Omental fat pad (tissue), 4 donors: ENCODE data around the gene ELMOD2. TPM values are rescaled to one million over a fixed set of nuclear protein-coding genes. Genes with fewer than 3 reads are reported as not detected.
"Not testable (repeated sequence)": the region's sequence is repeated elsewhere in the genome, so short reads cannot be mapped to it uniquely, and the experiment has no call there.

ENCODE experiments used
- ATAC-seq: fragments of 150-250 bp; one replicate; pipeline ENCODE4 v1.9.1; 2016; ENCODE audit warnings: mild to moderate bottlenecking, moderate library complexity; ENCODE audit not compliant: low FRiP score
- DNase-seq: peaks from one replicate; pipeline ENCODE4 v3.0.0-alpha.2; 2019; ENCODE audit warnings: low spot score
- CTCF ChIP-seq, 3 donors: fragments of 450-650 bp; IDR thresholded peaks; one replicate each; pipeline ENCODE4 v1.5.1; 2016 to 2017; ENCODE audit warnings: antibody characterized with exemption in 3 of 3, mild to moderate bottlenecking in 3 of 3, moderate library complexity in 2 of 3
- total RNA-seq, 4 donors: library from RNA; depleted of rRNA; stranded (reverse); fragments of >200 nt; gene quantifications; one replicate each; pipeline ENCODE4 v1.1.0, GENCODE V29; 2016

ELMOD2 gene
- total RNA-seq, 4 donors from 2014 or later, result 13.1 to 18.6 (median 17.7) TPM

DNA sequence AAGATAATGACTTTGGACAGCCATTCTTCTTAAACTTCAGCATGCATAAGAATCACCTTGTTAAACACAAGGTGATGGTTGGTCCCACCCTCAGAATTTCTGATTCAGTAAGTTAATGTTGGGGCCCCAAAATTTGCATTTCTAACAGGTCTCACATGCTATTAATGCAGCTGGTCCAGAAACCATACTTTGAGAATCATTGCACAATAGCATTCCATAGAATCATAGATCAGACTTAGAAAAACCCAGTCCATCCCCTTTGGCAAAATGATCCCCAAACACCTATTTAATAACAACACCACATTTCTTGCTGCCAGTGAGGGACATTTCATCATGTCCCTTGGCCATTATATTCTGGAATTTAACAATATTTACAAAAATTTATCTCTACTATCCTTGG, 19.7 kb upstream of the ELMOD2 start:
- TF ChIP-seq CTCF (IDR thresholded peaks at IDR 0.05), result no peak
- DNase-seq (no peak), ATAC-seq (no peak)

DNA sequence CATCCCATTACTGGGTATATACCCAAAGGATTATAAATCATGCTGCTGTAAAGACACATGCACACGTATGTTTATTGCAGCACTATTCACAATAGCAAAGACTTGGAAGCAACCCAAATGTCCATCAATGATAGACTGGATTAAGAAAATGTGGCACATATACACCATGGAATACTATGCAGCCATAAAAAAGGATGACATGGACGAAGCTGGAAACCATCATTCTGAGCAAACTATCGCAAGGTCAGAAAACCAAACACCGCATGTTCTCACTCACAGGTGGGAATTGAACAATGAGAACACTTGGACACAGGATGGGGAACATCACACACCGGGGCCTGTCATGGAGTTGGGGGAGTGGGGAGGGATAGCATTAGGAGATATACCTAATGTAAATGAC, 10.2 kb upstream of the ELMOD2 start:
- not testable (repeated sequence) for ATAC-seq, DNase-seq

DNA sequence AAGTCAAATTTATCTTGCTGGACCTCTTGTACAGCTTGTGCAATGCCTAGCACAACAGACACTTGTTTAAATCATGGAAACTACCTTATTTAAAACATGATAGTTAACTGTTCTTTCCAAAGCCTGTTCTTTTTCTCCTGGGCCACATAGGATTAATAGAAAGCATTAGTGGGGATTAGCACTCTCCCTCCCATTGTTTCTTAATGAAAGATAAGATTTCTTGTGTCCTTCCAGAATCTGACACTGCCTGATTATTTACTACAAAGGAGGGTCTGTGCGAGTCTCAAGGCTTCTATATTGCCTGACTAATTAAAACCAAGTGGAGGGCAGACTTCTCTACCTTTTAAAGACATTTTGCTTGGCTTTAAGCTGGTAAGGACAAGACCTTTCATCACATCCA, 8.5 kb upstream of the ELMOD2 start:
- ATAC-seq (no peak), DNase-seq (no peak)

GRCh38 chr4:140523370-140523856, 555 bp upstream of the ELMOD2 start:
- ATAC-seq (no peak), DNase-seq (no peak)
- TF ChIP-seq CTCF (IDR thresholded peaks at IDR 0.05), result no peak

More for the DNA sequence above, 8.5 kb upstream of the ELMOD2 start:
- TF ChIP-seq CTCF (IDR thresholded peaks at IDR 0.05), result no peak

- TF ChIP-seq CTCF (IDR thresholded peaks at IDR 0.05), result no peak
- DNase-seq, result no peak
- no peak for ATAC-seq
These were observed 5.5 kb downstream of the ELMOD2 start for GRCh38 chr4:140529434-140529833.

DNA sequence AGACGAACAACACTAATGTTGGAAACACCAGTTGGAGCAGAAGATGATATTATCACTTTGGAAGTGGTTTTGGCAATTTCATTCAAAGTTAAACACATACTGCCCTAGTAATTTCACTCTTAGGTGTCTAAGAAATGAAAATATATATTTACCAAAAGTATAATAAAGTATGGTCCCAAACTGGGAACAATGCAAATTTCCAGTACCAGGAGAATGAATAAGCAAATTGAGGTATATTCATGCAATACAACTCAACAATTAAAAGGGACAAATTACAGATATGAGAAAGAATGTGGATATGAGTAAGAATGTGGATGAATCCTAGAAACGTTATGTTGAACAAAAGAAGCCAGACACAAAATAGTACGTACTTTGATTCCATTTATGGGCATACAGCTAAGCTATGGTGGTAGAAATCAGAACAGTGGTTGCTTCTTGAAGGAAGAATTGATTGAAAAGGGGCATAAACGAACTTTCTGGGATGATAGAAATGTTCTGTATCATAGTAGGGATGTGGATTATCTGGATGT, 10.0 kb downstream of the ELMOD2 start:
- no peak for ATAC-seq
- TF ChIP-seq CTCF (IDR thresholded peaks at IDR 0.05), result no peak
- no peak for DNase-seq

- no peak for ATAC-seq
- TF ChIP-seq CTCF (IDR thresholded peaks at IDR 0.05), result no peak
- no peak for DNase-seq
These were observed 32.6 kb downstream of the ELMOD2 start for GRCh38 chr4:140556372-140557085.
